GM21717 (cell line): ENCODE measurements around the gene PDCD1LG2.

ENCODE experiments used
- ATAC-seq: cut with Tn5 transposase; IDR thresholded peaks from one replicate; pipeline ENCODE4 v1.9.1; 2021; ENCODE audit warnings: mild to moderate bottlenecking, moderate library complexity; ENCODE audit not compliant: unreplicated experiment

Gene PDCD1LG2

GRCh38 chr9:5608298-5609225 lies 98.2 kb downstream of the PDCD1LG2 start:
- peak; percentile 73 for ATAC-seq

DNA sequence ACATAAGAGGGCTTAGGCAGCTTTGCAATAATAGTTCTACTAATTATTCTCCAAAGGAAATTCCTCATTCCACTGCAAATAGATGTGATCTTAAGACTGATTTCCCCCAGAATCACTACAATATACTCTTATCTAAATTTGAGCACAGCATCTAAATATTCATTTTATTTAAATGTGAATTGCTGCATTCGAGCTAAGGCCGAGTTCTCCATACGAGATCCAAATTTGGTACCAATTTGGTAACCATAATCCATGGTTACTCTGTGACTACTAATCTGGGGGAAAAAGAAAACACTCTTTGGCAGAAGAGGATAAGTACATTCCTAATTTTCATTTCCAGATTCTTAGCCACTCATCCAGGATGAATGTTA lies 98.9 kb downstream of the PDCD1LG2 start:
- ATAC-seq: no peak

DNA sequence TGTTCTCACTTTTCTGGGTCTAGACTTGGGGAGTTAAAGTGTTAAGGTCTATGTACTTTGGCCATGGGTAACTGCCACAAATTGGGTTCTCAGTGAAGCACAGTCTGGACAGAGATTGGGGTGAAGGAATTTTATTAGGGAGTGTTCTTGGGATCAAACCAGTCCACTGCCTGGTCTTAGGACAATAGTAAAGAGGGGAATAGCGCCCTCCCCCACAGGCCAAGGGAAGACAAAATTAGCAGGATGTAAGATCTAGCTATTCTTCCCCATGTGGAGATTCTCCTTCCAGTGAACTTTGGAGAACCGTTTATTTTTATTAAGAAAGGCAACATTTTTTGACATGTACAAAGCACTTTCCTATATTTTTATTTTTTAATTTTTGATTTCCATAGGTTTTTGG lies 100.2 kb downstream of the PDCD1LG2 start:
- no peak for ATAC-seq

GRCh38 chr9:5611321-5612184 lies 101.2 kb downstream of the PDCD1LG2 start:
- no peak for ATAC-seq

- ATAC-seq: no peak
These were observed 101.8 kb downstream of the PDCD1LG2 start for GRCh38 chr9:5612185-5612530.

DNA sequence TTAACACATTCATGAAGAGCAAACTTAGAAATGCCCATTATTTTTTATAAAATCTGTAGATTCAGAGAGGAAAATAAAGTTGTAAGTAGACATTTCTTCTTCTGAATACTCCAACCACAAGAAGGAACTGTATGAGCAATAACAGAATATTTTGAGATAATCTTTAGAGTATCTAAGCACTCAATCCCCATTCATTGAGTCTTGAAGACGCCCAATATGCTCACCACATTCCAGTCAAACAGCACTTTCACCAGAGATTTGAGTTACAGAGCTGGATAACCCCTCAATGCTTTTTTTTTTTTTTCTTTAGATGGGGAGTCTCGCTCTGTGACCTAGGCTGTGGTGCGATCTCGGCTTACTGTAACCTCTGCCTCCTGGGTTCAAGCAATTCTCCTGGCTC lies 103.9 kb downstream of the PDCD1LG2 start:
- ATAC-seq: no peak

DNA sequence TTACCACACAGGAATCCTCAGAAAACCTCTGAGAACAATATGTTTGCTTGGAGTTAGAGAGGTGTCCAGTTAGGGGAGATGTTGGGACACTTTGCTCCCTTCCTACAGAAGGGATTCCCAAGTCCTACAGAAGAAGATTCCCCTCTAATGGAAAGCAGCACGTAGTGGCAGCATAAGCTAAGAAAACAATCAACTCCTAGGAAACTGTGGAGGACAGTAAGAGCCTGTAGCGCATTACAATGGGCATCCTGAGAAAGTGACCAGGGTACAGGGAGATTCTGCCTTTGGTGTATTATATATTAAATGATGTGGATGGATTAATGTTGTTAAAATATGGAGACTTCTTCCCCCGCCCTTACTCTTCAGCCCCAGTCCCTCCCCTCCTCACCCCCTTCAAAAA lies 104.7 kb downstream of the PDCD1LG2 start:
- no peak for ATAC-seq

GRCh38 chr9:5617749-5618148 lies 107.4 kb downstream of the PDCD1LG2 start:
- peak; percentile 94 for ATAC-seq

DNA sequence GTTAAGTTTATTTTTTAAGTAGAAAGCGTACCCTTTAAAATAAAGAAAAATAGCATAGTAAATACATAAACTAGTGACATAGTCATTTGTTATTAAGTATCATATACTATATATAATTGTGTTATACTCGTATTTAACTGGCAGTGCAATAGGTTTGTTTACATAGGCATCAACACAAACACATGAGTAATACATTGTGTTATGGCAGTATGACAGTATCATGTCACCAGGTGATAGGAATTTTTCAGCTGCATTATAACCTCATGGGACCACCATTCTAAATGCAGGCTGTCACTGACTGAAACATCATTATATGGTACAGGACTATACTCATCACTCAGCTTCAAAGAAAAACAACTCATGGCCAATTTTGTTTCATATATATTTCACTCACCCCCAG lies 110.2 kb downstream of the PDCD1LG2 start:
- ATAC-seq: no peak
